KMS-11 (cell line): ENCODE data around the gene TMEM151B.

Source experiments
- H2AFZ ChIP-seq: fragments of 200-600 bp; sonication (generic); 2 replicates; pipeline ENCODE4 v1.6.1; 2016; ENCODE audit warnings: antibody characterized with exemption, mixed run types, low read depth
- H3K27ac ChIP-seq: fragments of 200-600 bp; sonication (generic); 2 replicates; pipeline ENCODE4 v1.6.1; 2016; ENCODE audit warnings: mild to moderate bottlenecking, mixed run types
- H3K27me3 ChIP-seq: fragments of 200-600 bp; sonication (generic); 2 replicates; pipeline ENCODE4 v1.6.1; 2017; ENCODE audit warnings: mild to moderate bottlenecking, low read depth, mixed run types, moderate library complexity; ENCODE audit not compliant: insufficient read depth
- H3K36me3 ChIP-seq: fragments of 200-600 bp; sonication (generic); 2 replicates; pipeline ENCODE4 v1.6.1; 2017; ENCODE audit warnings: mild to moderate bottlenecking, mixed run types; ENCODE audit not compliant: insufficient read depth
- H3K4me1 ChIP-seq: fragments of 200-600 bp; sonication (generic); 2 replicates; pipeline ENCODE4 v1.6.1; 2016; ENCODE audit warnings: mild to moderate bottlenecking, low read depth, mixed run types; ENCODE audit not compliant: poor library complexity, severe bottlenecking
- H3K4me2 ChIP-seq: fragments of 200-600 bp; sonication (generic); 2 replicates; pipeline ENCODE4 v1.7.0; 2016; ENCODE audit warnings: mild to moderate bottlenecking, mixed run types
- H3K4me3 ChIP-seq: fragments of 200-600 bp; sonication (generic); IDR thresholded peaks from 2 replicates; pipeline ENCODE4 v1.6.1; 2017; ENCODE audit warnings: low read depth, low read length, mixed read lengths; ENCODE audit not compliant: insufficient read depth
- H3K79me2 ChIP-seq: fragments of 200-600 bp; sonication (generic); 2 replicates; pipeline ENCODE4 v1.6.1; 2016; ENCODE audit warnings: low read depth, mixed run types; ENCODE audit not compliant: insufficient read depth
- H3K9ac ChIP-seq: fragments of 200-600 bp; sonication (generic); 2 replicates; pipeline ENCODE4 v1.6.1; 2016; ENCODE audit warnings: mild to moderate bottlenecking, mixed run types
- H4K20me1 ChIP-seq: fragments of 200-600 bp; sonication (generic); 2 replicates; pipeline ENCODE4 v1.6.1; 2016; ENCODE audit warnings: mild to moderate bottlenecking, mixed run types; ENCODE audit not compliant: insufficient read depth
- CTCF ChIP-seq: fragments of 200-600 bp; sonication (generic); conservative IDR thresholded peaks from 2 replicates; pipeline ENCODE4 v1.6.1; 2017; ENCODE audit warnings: low read depth, mild to moderate bottlenecking, antibody characterized with exemption, low read length, moderate library complexity, mixed read lengths

Gene TMEM151B

GRCh38 chr6:44286747-44287146, 16.5 kb downstream of the TMEM151B start:
- TF ChIP-seq CTCF, result no peak
- Histone ChIP-seq H3K9ac (no peak overlapping the region), H3K36me3 (no peaks in the 10 kb centered on the region), H3K4me3 (no peak overlapping the region), H2AFZ (no peak overlapping the region), H3K4me2 (no peak overlapping the region), H3K27ac (no peak overlapping the region), H3K27me3 (peaks cover 82% of the 10 kb centered on the region), H3K4me1 (no peaks in the 10 kb centered on the region), H4K20me1 (no peaks in the 10 kb centered on the region), H3K79me2 (no peaks in the 10 kb centered on the region)

- no peak overlapping the region for H2AFZ ChIP-seq
- no peak overlapping the region for H3K4me3 ChIP-seq
- H3K27me3 ChIP-seq, result peaks cover 72% of the 10 kb centered on the region
- no peak overlapping the region for H3K4me2 ChIP-seq
- TF ChIP-seq CTCF, result no peak
- no peaks in the 10 kb centered on the region for H3K79me2 ChIP-seq
- H3K4me1 ChIP-seq, result no peaks in the 10 kb centered on the region
- H3K36me3 ChIP-seq, result no peaks in the 10 kb centered on the region
- no peak overlapping the region for H3K27ac ChIP-seq
- H3K9ac ChIP-seq, result no peak overlapping the region
- no peaks in the 10 kb centered on the region for H4K20me1 ChIP-seq
Observed at GRCh38 chr6:44289726-44290260, 19.5 kb downstream of the TMEM151B start.

GRCh38 chr6:44291841-44292240, 21.6 kb downstream of the TMEM151B start:
- Histone ChIP-seq H3K4me3 (no peak overlapping the region), H3K27me3 (peaks cover 60% of the 10 kb centered on the region), H2AFZ (no peak overlapping the region), H3K4me2 (no peak overlapping the region), H3K4me1 (no peaks in the 10 kb centered on the region), H3K9ac (no peak overlapping the region), H3K79me2 (no peaks in the 10 kb centered on the region), H3K27ac (no peak overlapping the region), H4K20me1 (no peaks in the 10 kb centered on the region), H3K36me3 (no peaks in the 10 kb centered on the region)
- no peak for TF ChIP-seq CTCF

- Histone ChIP-seq H4K20me1 (no peaks in the 10 kb centered on the region), H3K4me3 (no peak overlapping the region), H3K9ac (no peak overlapping the region), H3K27me3 (peaks cover 55% of the 10 kb centered on the region), H3K36me3 (no peaks in the 10 kb centered on the region), H2AFZ (no peak overlapping the region), H3K79me2 (no peaks in the 10 kb centered on the region), H3K27ac (no peak overlapping the region), H3K4me2 (no peak overlapping the region), H3K4me1 (no peaks in the 10 kb centered on the region)
- no peak for TF ChIP-seq CTCF
Observed at GRCh38 chr6:44292661-44293365, 22.6 kb downstream of the TMEM151B start.
